Neutrophil (primary cell): ENCODE measurements around the gene SLITRK5.

Experiments
- H3K27ac ChIP-seq: fragments of 200-600 bp; sonication (generic); 2 replicates; pipeline ENCODE4 v1.5.1; 2016; ENCODE audit warnings: mild to moderate bottlenecking, moderate library complexity
- H3K27me3 ChIP-seq: fragments of 200-600 bp; sonication (generic); 2 replicates; pipeline ENCODE4 v1.6.0; 2016; ENCODE audit warnings: mild to moderate bottlenecking
- H3K36me3 ChIP-seq: fragments of 200-600 bp; sonication (generic); 2 replicates; pipeline ENCODE4 v1.5.1; 2017
- H3K4me1 ChIP-seq, 2 experiments: fragments of 200-600 bp in 1 of 2; sonication (generic) in 1 of 2; 1 replicate in 1 of 2; 2 replicates in 1 of 2; pipeline versions ENCODE4 v1.5.1 to v1.6.1; 2013 to 2016; ENCODE audit warnings: low read depth in 1 of 2, low read length in 1 of 2, mild to moderate bottlenecking in 1 of 2, moderate library complexity in 1 of 2; ENCODE audit not compliant: control insufficient read depth in 1 of 2, insufficient read depth in 1 of 2
- H3K4me3 ChIP-seq, 2 experiments: fragments of 200-600 bp in 1 of 2; sonication (generic) in 1 of 2; 1 replicate in 1 of 2; 2 replicates in 1 of 2; pipeline ENCODE4 v1.5.1; 2013 to 2016; ENCODE audit warnings: low read depth in 1 of 2, low read length in 1 of 2, mild to moderate bottlenecking in 1 of 2, moderate library complexity in 1 of 2
- H3K9me3 ChIP-seq: fragments of 200-600 bp; sonication (generic); 2 replicates; pipeline ENCODE4 v1.5.1; 2016
- CTCF ChIP-seq: fragments of 200-600 bp; sonication (generic); IDR thresholded peaks from 2 replicates; pipeline ENCODE4 v1.5.1; 2016; ENCODE audit warnings: antibody characterized with exemption

The SLITRK5 gene

DNA sequence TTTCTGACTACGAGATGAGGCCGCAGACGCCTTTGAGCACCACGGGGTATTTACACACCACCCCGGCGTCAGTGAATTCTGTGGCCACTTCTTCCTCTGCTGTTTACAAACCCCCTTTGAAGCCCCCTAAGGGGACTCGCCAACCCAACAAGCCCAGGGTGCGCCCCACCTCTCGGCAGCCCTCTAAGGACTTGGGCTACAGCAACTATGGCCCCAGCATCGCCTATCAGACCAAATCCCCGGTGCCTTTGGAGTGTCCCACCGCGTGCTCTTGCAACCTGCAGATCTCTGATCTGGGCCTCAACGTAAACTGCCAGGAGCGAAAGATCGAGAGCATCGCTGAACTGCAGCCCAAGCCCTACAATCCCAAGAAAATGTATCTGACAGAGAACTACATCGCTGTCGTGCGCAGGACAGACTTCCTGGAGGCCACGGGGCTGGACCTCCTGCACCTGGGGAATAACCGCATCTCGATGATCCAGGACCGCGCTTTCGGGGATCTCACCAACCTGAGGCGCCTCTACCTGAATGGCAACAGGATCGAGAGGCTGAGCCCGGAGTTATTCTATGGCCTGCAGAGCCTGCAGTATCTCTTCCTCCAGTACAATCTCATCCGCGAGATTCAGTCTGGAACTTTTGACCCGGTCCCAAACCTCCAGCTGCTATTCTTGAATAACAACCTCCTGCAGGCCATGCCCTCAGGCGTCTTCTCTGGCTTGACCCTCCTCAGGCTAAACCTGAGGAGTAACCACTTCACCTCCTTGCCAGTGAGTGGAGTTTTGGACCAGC, 5.3 kb downstream of the SLITRK5 start:
- peaks cover 15 to 20% of the 10 kb centered on the region in 2 experiments for H3K4me1 ChIP-seq
- no peak overlapping the region for H3K27ac ChIP-seq
- TF ChIP-seq CTCF: no peak
- H3K27me3 ChIP-seq: peaks cover 88% of the 10 kb centered on the region
- H3K36me3 ChIP-seq: no peaks in the 10 kb centered on the region
- no peak overlapping the region for H3K4me3 ChIP-seq
- no peaks in the 10 kb centered on the region for H3K9me3 ChIP-seq

GRCh38 chr13:87677043-87677495, 5.9 kb downstream of the SLITRK5 start:
- Histone ChIP-seq H3K4me3 (peak overlapping the region in 1 of 2 experiments; percentile 33), H3K4me1 (peaks cover 10 to 14% of the 10 kb centered on the region in 2 experiments), H3K36me3 (no peaks in the 10 kb centered on the region), H3K27ac (no peak overlapping the region), H3K27me3 (peaks cover 82% of the 10 kb centered on the region), H3K9me3 (no peaks in the 10 kb centered on the region)
- TF ChIP-seq CTCF: no peak

- no peaks in the 10 kb centered on the region for H3K9me3 ChIP-seq
- H3K27me3 ChIP-seq: peaks cover 75% of the 10 kb centered on the region
- peak overlapping the region; percentile 21 to 33 for H3K4me3 ChIP-seq
- peaks cover 7 to 9% of the 10 kb centered on the region in 2 experiments for H3K4me1 ChIP-seq
- H3K36me3 ChIP-seq: no peaks in the 10 kb centered on the region
- no peak for TF ChIP-seq CTCF
- H3K27ac ChIP-seq: no peak overlapping the region
These were observed 6.6 kb downstream of the SLITRK5 start for GRCh38 chr13:87677496-87678371.

DNA sequence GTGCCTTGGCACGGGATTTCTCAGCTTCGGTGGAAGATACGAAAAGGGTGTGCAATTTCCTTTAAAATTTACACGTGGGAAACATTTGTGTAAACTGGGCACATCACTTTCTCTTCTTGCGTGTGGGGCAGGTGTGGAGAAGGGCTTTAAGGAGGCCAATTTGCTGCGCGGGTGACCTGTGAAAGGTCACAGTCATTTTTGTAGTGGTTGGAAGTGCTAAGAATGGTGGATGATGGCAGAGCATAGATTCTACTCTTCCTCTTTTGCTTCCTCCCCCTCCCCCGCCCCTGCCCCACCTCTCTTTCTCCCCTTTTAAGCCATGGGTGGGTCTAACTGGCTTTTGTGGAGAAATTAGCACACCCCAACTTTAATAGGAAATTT, 7.2 kb downstream of the SLITRK5 start:
- peaks cover 69% of the 10 kb centered on the region for H3K27me3 ChIP-seq
- H3K4me3 ChIP-seq: no peak overlapping the region

More for the DNA sequence above, 7.2 kb downstream of the SLITRK5 start:
- H3K36me3 ChIP-seq: no peaks in the 10 kb centered on the region
- H3K4me1 ChIP-seq: peaks cover 6 to 9% of the 10 kb centered on the region in 2 experiments
- H3K27ac ChIP-seq: no peak overlapping the region
- no peaks in the 10 kb centered on the region for H3K9me3 ChIP-seq
- no peak for TF ChIP-seq CTCF
